GM12878 (cell line): ENCODE data around the gene RXYLT1. TPM values are rescaled to one million over a fixed set of nuclear protein-coding genes. Genes with fewer than 3 reads are reported as not detected.
"Not testable (repeated sequence)": the region's sequence is repeated elsewhere in the genome, so short reads cannot be mapped to it uniquely, and the experiment has no call there.

ENCODE experiments used
- ATAC-seq: fragments of 200-7000 bp; cut with Tn5 transposase; 3 replicates; pipeline ENCODE4 v1.9.1; 2020; ENCODE audit warnings: mild to moderate bottlenecking, moderate library complexity
- BruUV-seq: library from RNA; stranded (reverse); fragments of 400-500 nt; replicated peaks from 2 replicates; lab custom pipeline; 2021; lab: Mats Ljungman, UMichigan
- CTCF ChIA-PET: fragments of 300-600 bp; sonication (Branson Sonifier 250); formaldehyde crosslinking; extraction: SDS; loops from one replicate; lab custom pipeline; 2021; ENCODE audit warnings: inconsistent platforms; lab: Yijun Ruan, JAX
- POLR2A ChIA-PET: fragments of 350-600 bp; formaldehyde crosslinking; extraction: SDS; loops from one replicate; lab custom pipeline; 2021; ENCODE audit warnings: inconsistent platforms; lab: Charles Lee
- RAD21 ChIA-PET: fragments of 300-600 bp; sonication (Branson Sonifier 250); formaldehyde crosslinking; loops from one replicate; lab custom pipeline; 2023; ENCODE audit warnings: antibody characterized with exemption; ENCODE audit not compliant: unreplicated experiment; lab: Charles Lee
- SMC1A ChIA-PET: fragments of 300-600 bp; sonication (Branson Sonifier 250); formaldehyde crosslinking; loops from one replicate; lab custom pipeline; 2023; ENCODE audit not compliant: unreplicated experiment, uncharacterized antibody; lab: Charles Lee
- DNase-seq: peaks from one replicate; pipeline ENCODE4 v3.0.0-alpha.2; 2011; ENCODE audit warnings: low read depth, low spot score
- FAIRE-seq: peaks from 3 replicates; lab custom pipeline; 2011; peaks lifted over from hg19 to GRCh38; lab: Jason Lieb, UNC
- H2AFZ ChIP-seq: 2 replicates; pipeline ENCODE4 v1.6.0; 2011; ENCODE audit warnings: low read depth, low read length, control low read depth; ENCODE audit not compliant: control insufficient read depth
- H3K27ac ChIP-seq: 2 replicates; pipeline ENCODE4 v1.5.1; 2011; ENCODE audit warnings: control low read depth; ENCODE audit not compliant: control insufficient read depth, insufficient read depth
- H3K27me3 ChIP-seq, 2 experiments: replicated peaks in 1 of 2; 2 replicates each; pipeline versions ENCODE4 v1.6.0 to v1.6.1; 2011; ENCODE audit warnings: low read length in 1 of 2; ENCODE audit not compliant: control insufficient read depth in 2 of 2, insufficient read depth in 2 of 2
- H3K36me3 ChIP-seq, 2 experiments: 2 replicates each; pipeline ENCODE4 v1.5.1; 2011; ENCODE audit warnings: low read length in 1 of 2; ENCODE audit not compliant: control insufficient read depth in 2 of 2, insufficient read depth in 2 of 2
- H3K4me1 ChIP-seq: 2 replicates; pipeline ENCODE4 v1.6.1; 2011; ENCODE audit warnings: mild to moderate bottlenecking, low read length, moderate library complexity, mixed read lengths; ENCODE audit not compliant: control insufficient read depth, insufficient read depth
- H3K4me2 ChIP-seq: 2 replicates; pipeline ENCODE4 v1.6.0; 2011; ENCODE audit warnings: control low read depth; ENCODE audit not compliant: control insufficient read depth, insufficient read depth
- H3K4me3 ChIP-seq: fragments of 200-600 bp; sonication (generic); 2 replicates; pipeline ENCODE4 v1.5.1; 2016
- H3K79me2 ChIP-seq: 2 replicates; pipeline ENCODE4 v1.6.0; 2011; ENCODE audit warnings: low read length; ENCODE audit not compliant: control insufficient read depth, insufficient read depth
- H3K9ac ChIP-seq: 2 replicates; pipeline ENCODE4 v1.8.0; 2011; ENCODE audit warnings: low read length, control low read depth, mixed read lengths; ENCODE audit not compliant: control insufficient read depth, insufficient read depth
- H3K9me3 ChIP-seq: replicated peaks from 3 replicates; pipeline ENCODE4 v1.5.1; 2011; ENCODE audit warnings: mild to moderate bottlenecking, low read length; ENCODE audit not compliant: control insufficient read depth, insufficient read depth
- H4K20me1 ChIP-seq: 2 replicates; pipeline ENCODE4 v1.6.0; 2011; ENCODE audit not compliant: control insufficient read depth, insufficient read depth
- CREB1 ChIP-seq: IDR thresholded peaks from 2 replicates; pipeline ENCODE4 v1.6.1; 2012; ENCODE audit warnings: low read depth, mild to moderate bottlenecking, inconsistent platforms
- MTA2 ChIP-seq: fragments of 450-650 bp; IDR thresholded peaks from 2 replicates; pipeline ENCODE4 v1.6.1; 2016; ENCODE audit warnings: low read depth, mild to moderate bottlenecking, moderate library complexity
- PRDM15 ChIP-seq: fragments of 450-650 bp; formaldehyde crosslinking; IDR thresholded peaks from 2 replicates; pipeline ENCODE4 v1.4.0; 2020; ENCODE audit warnings: mild to moderate bottlenecking, moderate library complexity
- RAD51 ChIP-seq: fragments of 450-650 bp; IDR thresholded peaks from 2 replicates; pipeline ENCODE4 v1.6.1; 2016; ENCODE audit warnings: moderate library complexity, mild to moderate bottlenecking, inconsistent platforms
- TCF7 ChIP-seq: IDR thresholded peaks from 2 replicates; pipeline ENCODE4 v1.6.1; 2014; ENCODE audit warnings: antibody characterized with exemption, borderline replicate concordance
- USF1 ChIP-seq: IDR thresholded peaks from 2 replicates; pipeline ENCODE4 v1.6.1; 2011; ENCODE audit warnings: borderline replicate concordance, low read depth, mild to moderate bottlenecking, moderate library complexity, mixed read lengths, low read length; ENCODE audit not compliant: insufficient read depth; ENCODE audit errors: extremely low read length
- WGBS: methylation state at CpG from one replicate; pipeline ENCODE4 v1.1.6; 2016; ENCODE audit warnings: low lambda C conversion rate; ENCODE audit not compliant: insufficient replicate concordance, insufficient coverage; ENCODE audit errors: missing lambda C conversion rate; 5-methylcytosine and 5-hydroxymethylcytosine counted together
- in situ Hi-C: fragments of 300-500 bp; cut with MboI; formaldehyde crosslinking; loops from 9 replicates; pipeline ENCODE4 v1.14.3; 2018; ENCODE audit warnings: mixed read lengths
- intact Hi-C: fragments of 100-400 bp; cut with micrococcal nuclease; formaldehyde crosslinking; loops from one replicate; pipeline ENCODE4 v1.14.2; 2022; ENCODE audit not compliant: unreplicated experiment
- polyA plus RNA-seq, 11 experiments: library from polyadenylated mRNA; depleted of rRNA in 4 of 11; unstranded in 6 of 11; stranded (reverse) in 5 of 11; fragments of >200 nt; fragmentation: Nextera tagmentation in 4 of 11; fragmentation: Illumina TruSeq in 1 of 11; extraction: Ambion mirVana in 4 of 11; extraction: Trizol in 1 of 11; gene quantifications; 1 replicate in 1 of 11; 2 replicates in 10 of 11; pipeline versions ENCODE4 v1.2.1 to v1.2.3, GENCODE V29; 2011 to 2016; ENCODE audit warnings: inconsistent platforms in 2 of 11, missing spikeins in 2 of 11, low read depth in 1 of 11
- total RNA-seq, 4 experiments: library from RNA; depleted of rRNA in 3 of 4; stranded (reverse); fragments of >200 nt in 3 of 4; fragmentation: Illumina TruSeq in 1 of 4; extraction: Trizol in 1 of 4; gene quantifications; 2 replicates each; pipeline versions ENCODE4 v1.2.1 to v1.2.3, GENCODE V29; 2013 to 2021

The RXYLT1 gene
- total and polyA plus RNA-seq, 10 of the 15 experiments (the other 5 are each of a cell fraction or from before 2014, with no cell fraction given), result 10.4 to 33.8 (median 21.5) TPM

- H3K4me3 ChIP-seq, H3K9me3 ChIP-seq, H3K4me2 ChIP-seq, H3K4me1 ChIP-seq, SMC1A ChIA-PET, BruUV-seq, POLR2A ChIA-PET, ATAC-seq, H2AFZ ChIP-seq, H3K27ac ChIP-seq, FAIRE-seq, DNase-seq, H4K20me1 ChIP-seq, RAD21 ChIA-PET, H3K79me2 ChIP-seq, H3K9ac ChIP-seq, H3K36me3 ChIP-seq, in situ Hi-C loops, H3K27me3 ChIP-seq, CTCF ChIA-PET, intact Hi-C loops: not testable (repeated sequence)
- WGBS, result 14% methylated on average over 10 of the region's 11 CpGs
Measured at GRCh38 chr12:63746470-63746869, 33.2 kb upstream of the RXYLT1 start.

DNA sequence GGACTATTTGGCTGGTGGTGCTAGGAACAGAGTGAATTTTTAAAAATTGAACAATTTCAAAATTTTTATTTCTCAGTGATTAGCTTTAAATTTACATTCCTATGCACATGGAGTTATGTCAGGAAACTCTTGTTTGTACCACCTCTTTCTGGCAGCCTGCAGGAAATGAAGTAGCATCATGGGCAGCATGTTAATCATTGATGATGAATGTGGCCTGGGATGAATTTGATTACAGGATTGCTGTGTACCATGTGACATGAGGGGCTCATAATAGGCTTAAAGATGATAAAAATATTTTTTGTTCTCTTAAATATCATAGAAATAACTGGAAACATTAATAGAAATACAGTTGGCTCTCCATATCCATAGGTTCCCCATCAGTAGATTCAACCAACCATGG lies 32.6 kb upstream of the RXYLT1 start:
- POLR2A ChIA-PET, intact Hi-C loops, BruUV-seq, H3K79me2 ChIP-seq, H3K9me3 ChIP-seq, H3K4me2 ChIP-seq, ATAC-seq, H3K4me1 ChIP-seq, CTCF ChIA-PET, H2AFZ ChIP-seq, H3K27me3 ChIP-seq, in situ Hi-C loops, DNase-seq, SMC1A ChIA-PET, H3K27ac ChIP-seq, H3K4me3 ChIP-seq, H3K9ac ChIP-seq, H4K20me1 ChIP-seq, RAD21 ChIA-PET, FAIRE-seq, H3K36me3 ChIP-seq: not testable (repeated sequence)

DNA sequence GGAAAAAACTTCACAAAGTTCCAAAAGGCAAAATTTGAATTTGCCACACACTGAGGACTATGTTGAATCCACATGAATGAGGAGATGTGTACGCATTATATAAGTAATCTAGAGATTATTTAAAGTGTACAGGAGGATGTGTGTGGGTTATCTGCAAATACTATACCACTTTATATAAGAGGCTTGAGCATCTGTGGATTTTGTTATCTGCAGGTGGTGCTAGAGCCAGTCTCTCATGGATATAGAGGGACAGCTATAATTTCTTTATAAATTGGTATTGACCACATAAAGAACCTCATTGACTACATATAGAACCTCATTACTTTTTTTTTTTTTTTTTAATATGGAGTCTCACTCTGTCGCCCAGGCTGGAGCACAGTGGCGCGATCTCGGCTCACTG lies 32.2 kb upstream of the RXYLT1 start:
- DNase-seq (no peak), ATAC-seq (no peak), FAIRE-seq (no peak)
- Histone ChIP-seq H3K9ac (no peak overlapping the region), H3K4me1 (no peaks in the 10 kb centered on the region), H3K27ac (no peak overlapping the region), H3K9me3 (no peaks in the 10 kb centered on the region), H2AFZ (no peak overlapping the region), H3K4me3 (no peak overlapping the region), H3K79me2 (no peaks in the 10 kb centered on the region), H3K27me3 (no peaks in the 10 kb centered on the region), H4K20me1 (no peaks in the 10 kb centered on the region), H3K36me3 (no peaks in the 10 kb centered on the region), H3K4me2 (no peak overlapping the region)
- CTCF ChIA-PET, result interaction anchor here (0.7 kb wide), 1 partner anchor 625 kb away, joined by 3 read pairs; no protein-coding TSS in a partner anchor
- 70% methylated on average over 4 of the region's 5 CpGs for WGBS
- in situ Hi-C loops (no loop called here), intact Hi-C loops (no loop called here)
- SMC1A ChIA-PET, result no interaction called here
- RAD21 ChIA-PET, result no interaction called here
- BruUV-seq, result no TSS peak
- POLR2A ChIA-PET, result no interaction called here
- TF ChIP-seq MTA2 (no peak), RAD51 (no peak), PRDM15 (CRISPR knock-in tag) (no peak), USF1 (no peak), CREB1 (no peak), TCF7 (no peak)
